ENCODE data around the gene TNIP1. TPM values are rescaled to one million over a fixed set of nuclear protein-coding genes. Genes with fewer than 3 reads are reported as not detected.

TNIP1 gene
- total RNA-seq, 5 donors from 2014 or later (not counting 1 experiment from before 2014, with no cell fraction given) = 118 to 211 (median 170) TPM

DNA sequence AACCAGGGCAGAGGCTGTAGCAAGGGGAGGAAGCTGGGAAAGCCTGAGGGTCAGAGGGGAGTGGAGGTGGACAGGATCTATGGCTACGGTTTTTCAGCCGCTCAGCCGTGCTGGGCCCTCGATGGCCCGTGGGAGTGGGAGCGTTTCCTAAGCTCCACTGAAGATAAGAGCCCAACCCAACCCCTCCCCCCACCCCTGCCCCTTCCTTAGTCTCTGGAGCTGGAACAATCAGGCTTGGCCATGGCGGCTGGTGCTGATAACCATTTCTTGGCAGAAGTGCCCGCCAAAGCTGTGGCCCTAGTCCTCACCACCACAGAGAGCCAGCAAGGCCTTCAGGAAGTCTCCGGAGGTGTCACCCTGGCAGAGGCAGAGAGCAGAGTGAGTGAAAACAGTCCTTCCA, 20.3 kb upstream of the TNIP1 start:
- Mint-ChIP-seq H3K27ac (peak overlapping the region in 1 of 2 donors; percentile 91), H3K36me3 (peaks cover 41% of the 10 kb centered on the region), H3K4me1 (peaks cover 33 to 52% (median 45%) of the 10 kb centered on the region in 3 donors), H3K9me3 (no peaks in the 10 kb centered on the region), H3K4me3 (no peak overlapping the region), H3K27me3 (no peaks in the 10 kb centered on the region)
- H3K9me3 ChIP-seq = no peaks in the 10 kb centered on the region
- H3K27ac ChIP-seq (ENCODE audit: low read length) = no peak overlapping the region
- no peak overlapping the region for H3K4me3 ChIP-seq (ENCODE audit: control insufficient read depth in 1 of 2, extremely low read depth in 1 of 2, low read length in 1 of 2)
- CTCF ChIA-PET = interaction anchor here (0.6 kb wide), 3 partner anchors 52 to 1728 kb away, joined by 3 to 5 read pairs (median 4); no protein-coding TSS in a partner anchor
- H3K4me1 ChIP-seq (ENCODE audit: control insufficient read depth in 1 of 2, extremely low read depth in 1 of 2, insufficient read depth in 2 of 2, low read length in 2 of 2) = peaks cover 0 to 40% of the 10 kb centered on the region in 2 experiments
- H3K27me3 ChIP-seq (replicated peaks in 1 of 2; ENCODE audit: control insufficient read depth in 2 of 2, extremely low read depth in 1 of 2, insufficient read depth in 2 of 2, low read length in 1 of 2) = no peaks in the 10 kb centered on the region
- H3K36me3 ChIP-seq (ENCODE audit: control insufficient read depth in 2 of 2, extremely low read depth in 1 of 2, insufficient read depth in 1 of 2, low read length in 1 of 2) = peaks cover 24 to 74% of the 10 kb centered on the region in 2 donors
- POLR2A ChIA-PET = interaction anchor here in 1 of 2 donors (0.6 kb wide), 1 partner anchor 70 kb away, joined by 5 read pairs; no protein-coding TSS in a partner anchor
- WGBS (ENCODE audit: insufficient coverage) = 100% methylated on average over 3 of the region's 9 CpGs
- no peak for DNase-seq
- no peak for ATAC-seq (replicated peaks in 1 of 4)

DNA sequence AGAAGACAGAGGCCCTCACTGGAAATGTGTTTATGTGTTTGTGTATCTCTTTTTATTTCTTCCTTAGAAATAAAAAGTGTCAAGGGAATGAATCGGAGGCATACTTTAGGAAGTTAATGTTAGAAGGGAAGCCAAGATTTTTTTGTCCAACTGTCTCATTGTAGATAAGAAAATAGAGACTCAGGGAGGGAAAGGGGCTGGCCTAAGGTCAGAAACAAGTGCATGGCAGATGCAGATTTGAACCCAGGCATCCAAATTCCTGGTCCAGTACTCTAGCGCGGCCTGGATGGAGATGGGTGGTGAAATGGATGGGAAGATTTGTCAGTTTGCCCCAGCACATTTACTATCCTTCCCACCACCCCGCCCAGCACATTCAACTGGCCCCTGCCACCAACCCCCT, 19.8 kb upstream of the TNIP1 start:
- ChIA-PET CTCF (no interaction called here), POLR2A (interaction anchor here in 1 of 2 donors (0.6 kb wide), 1 partner anchor 70 kb away, joined by 5 read pairs; no protein-coding TSS in a partner anchor)
- peaks cover 0 to 44% of the 10 kb centered on the region in 2 experiments for H3K4me1 ChIP-seq (ENCODE audit: control insufficient read depth in 1 of 2, extremely low read depth in 1 of 2, insufficient read depth in 2 of 2, low read length in 2 of 2)
- Mint-ChIP-seq H3K4me1 (peaks cover 38 to 56% (median 50%) of the 10 kb centered on the region in 3 donors), H3K4me3 (no peak overlapping the region), H3K9me3 (no peaks in the 10 kb centered on the region), H3K36me3 (peaks cover 38% of the 10 kb centered on the region), H3K27me3 (no peaks in the 10 kb centered on the region), H3K27ac (peak overlapping the region; percentile 84 to 91)
- H3K9me3 ChIP-seq = no peaks in the 10 kb centered on the region
- ATAC-seq (replicated peaks in 1 of 4) (no peak), DNase-seq (no peak)
- H3K27me3 ChIP-seq (replicated peaks in 1 of 2; ENCODE audit: control insufficient read depth in 2 of 2, extremely low read depth in 1 of 2, insufficient read depth in 2 of 2, low read length in 1 of 2) = no peaks in the 10 kb centered on the region
- no peak overlapping the region for H3K27ac ChIP-seq (ENCODE audit: low read length)
- peaks cover 20 to 69% of the 10 kb centered on the region in 2 donors for H3K36me3 ChIP-seq (ENCODE audit: control insufficient read depth in 2 of 2, extremely low read depth in 1 of 2, insufficient read depth in 1 of 2, low read length in 1 of 2)
- WGBS (ENCODE audit: insufficient coverage) = 100% methylated on average over 1 of the region's 4 CpGs
- no peak overlapping the region for H3K4me3 ChIP-seq (ENCODE audit: control insufficient read depth in 1 of 2, extremely low read depth in 1 of 2, low read length in 1 of 2)

DNA sequence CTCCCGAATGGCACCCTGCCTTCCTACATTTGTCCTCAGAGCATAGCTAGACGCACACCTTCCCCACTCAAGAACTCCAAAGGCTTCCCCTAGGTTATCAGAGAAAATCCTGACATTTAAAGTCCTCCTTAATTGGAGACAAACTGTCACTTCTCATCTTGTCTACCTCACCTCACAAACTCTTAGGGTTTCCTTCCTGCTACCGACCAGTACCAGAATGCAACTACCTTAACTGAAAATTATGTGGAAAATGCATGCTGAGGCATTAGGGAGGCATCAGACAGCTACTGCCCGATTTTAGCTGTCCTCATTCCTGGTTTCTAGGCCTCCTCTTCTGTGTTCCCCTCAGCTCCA, 17.9 kb upstream of the TNIP1 start:
- Histone ChIP-seq H3K4me1 (ENCODE audit: control insufficient read depth in 1 of 2, extremely low read depth in 1 of 2, insufficient read depth in 2 of 2, low read length in 2 of 2) (peaks cover 9 to 63% of the 10 kb centered on the region in 2 experiments), H3K27me3 (replicated peaks in 1 of 2; ENCODE audit: control insufficient read depth in 2 of 2, extremely low read depth in 1 of 2, insufficient read depth in 2 of 2, low read length in 1 of 2) (no peaks in the 10 kb centered on the region)

DNA sequence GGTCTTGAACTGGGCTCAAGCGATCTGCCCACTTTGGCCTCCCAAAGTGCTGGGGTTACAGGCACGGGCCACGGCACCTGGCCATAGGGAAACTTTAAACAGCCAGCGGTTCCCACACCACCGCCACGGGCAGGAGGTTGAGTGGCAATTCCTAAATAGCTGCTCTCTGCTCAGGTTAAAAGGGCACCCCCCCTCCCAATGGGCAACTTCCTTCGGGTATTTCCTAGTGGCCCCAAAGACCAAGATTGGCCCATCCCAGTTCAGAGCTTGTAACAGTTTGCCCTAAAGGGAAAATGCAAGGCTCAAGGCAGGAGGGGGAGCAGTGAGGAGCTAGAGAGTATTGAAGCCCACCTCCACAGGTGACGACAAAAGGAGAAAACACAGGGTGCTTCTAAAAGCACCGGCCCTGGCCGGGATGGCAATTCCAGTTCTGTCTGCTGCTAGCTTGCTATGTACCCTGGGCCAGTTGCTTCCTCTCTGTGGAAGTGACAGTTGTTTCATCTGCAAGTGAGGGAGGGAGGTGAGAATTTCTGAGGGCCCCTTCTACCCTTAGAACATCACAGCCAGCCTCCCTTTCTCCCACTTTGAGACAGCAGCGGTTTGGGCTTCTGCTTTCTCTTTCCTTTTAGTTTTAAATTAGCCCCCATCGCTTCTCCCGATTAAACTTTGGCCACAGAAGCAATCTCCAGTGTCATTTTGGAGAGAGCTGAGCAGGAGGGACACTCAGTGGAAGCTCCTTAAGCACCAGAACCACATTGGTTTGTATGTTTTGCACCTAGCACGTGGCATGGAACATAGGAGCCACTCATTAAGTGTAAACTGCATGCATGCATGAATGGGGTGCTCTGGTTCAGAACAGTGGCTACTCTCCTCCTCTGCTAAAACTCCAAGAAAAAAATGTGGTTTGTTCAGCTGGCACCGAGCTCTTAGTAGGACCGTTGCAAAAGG, 17.3 kb upstream of the TNIP1 start:
- no peaks in the 10 kb centered on the region for H3K9me3 Mint-ChIP-seq
- peak overlapping the region in 2 of 3 donors; percentile 2 to 36 for H3K4me3 Mint-ChIP-seq
- H3K4me1 Mint-ChIP-seq = peaks cover 63 to 81% (median 76%) of the 10 kb centered on the region in 3 donors
- ChIA-PET CTCF (interaction anchor here (0.7 to 2.6 kb wide), 5 partner anchors 17 to 46 kb away, joined by 4 to 9 read pairs (median 5); no protein-coding TSS in a partner anchor), POLR2A (interaction anchor here in 1 of 2 donors (0.6 to 0.9 kb wide), 3 partner anchors 17 to 393 kb away, joined by 3 to 4 read pairs (median 3); partner anchors contain the start of gene TNIP1)
- peaks cover 20% of the 10 kb centered on the region for H3K36me3 Mint-ChIP-seq
- H3K27me3 ChIP-seq (replicated peaks in 1 of 2; ENCODE audit: control insufficient read depth in 2 of 2, extremely low read depth in 1 of 2, insufficient read depth in 2 of 2, low read length in 1 of 2) = no peaks in the 10 kb centered on the region
- no peak overlapping the region for H3K4me3 ChIP-seq (ENCODE audit: control insufficient read depth in 1 of 2, extremely low read depth in 1 of 2, low read length in 1 of 2)
- peaks cover 13 to 69% of the 10 kb centered on the region in 2 experiments for H3K4me1 ChIP-seq (ENCODE audit: control insufficient read depth in 1 of 2, extremely low read depth in 1 of 2, insufficient read depth in 2 of 2, low read length in 2 of 2)
- H3K27ac Mint-ChIP-seq = peak overlapping the region; percentile 84 to 91
- peak in 3 of 4 experiments; percentile 31 to 67 (median 53) for ATAC-seq (replicated peaks in 1 of 4)
- 50% methylated on average over 7 of the region's 16 CpGs for WGBS (ENCODE audit: insufficient coverage)
- peaks cover 19 to 43% of the 10 kb centered on the region in 2 donors for H3K36me3 ChIP-seq (ENCODE audit: control insufficient read depth in 2 of 2, extremely low read depth in 1 of 2, insufficient read depth in 1 of 2, low read length in 1 of 2)
- peak overlapping the region; percentile 76 for H3K27ac ChIP-seq (ENCODE audit: low read length)
- DNase-seq = peak in 17 of 35 experiments; percentile 6 to 70 (median 38)
- H3K27me3 Mint-ChIP-seq = no peaks in the 10 kb centered on the region
- H3K9me3 ChIP-seq = no peaks in the 10 kb centered on the region

More for the DNA sequence above, 17.9 kb upstream of the TNIP1 start:
- Mint-ChIP-seq H3K4me3 (peak overlapping the region in 1 of 3 donors; percentile 36), H3K4me1 (peaks cover 56 to 75% (median 69%) of the 10 kb centered on the region in 3 donors), H3K27ac (peak overlapping the region; percentile 84 to 91), H3K36me3 (peaks cover 25% of the 10 kb centered on the region), H3K27me3 (no peaks in the 10 kb centered on the region), H3K9me3 (no peaks in the 10 kb centered on the region)
- H3K27ac ChIP-seq (ENCODE audit: low read length) = peak overlapping the region; percentile 76
- DNase-seq = no peak
- no peak overlapping the region for H3K4me3 ChIP-seq (ENCODE audit: control insufficient read depth in 1 of 2, extremely low read depth in 1 of 2, low read length in 1 of 2)
- CTCF ChIA-PET = interaction anchor here (1.4 to 2.6 kb wide), 4 partner anchors 17 to 47 kb away, joined by 5 to 9 read pairs (median 6); no protein-coding TSS in a partner anchor
- POLR2A ChIA-PET = interaction anchor here in 1 of 2 donors (0.6 kb wide), 1 partner anchor 394 kb away, joined by 4 read pairs; no protein-coding TSS in a partner anchor
- H3K36me3 ChIP-seq (ENCODE audit: control insufficient read depth in 2 of 2, extremely low read depth in 1 of 2, insufficient read depth in 1 of 2, low read length in 1 of 2) = peaks cover 19 to 49% of the 10 kb centered on the region in 2 donors
- ATAC-seq (replicated peaks in 1 of 4) = no peak
- no peaks in the 10 kb centered on the region for H3K9me3 ChIP-seq
- 48% methylated on average over 3 of the region's 4 CpGs for WGBS (ENCODE audit: insufficient coverage)

DNA sequence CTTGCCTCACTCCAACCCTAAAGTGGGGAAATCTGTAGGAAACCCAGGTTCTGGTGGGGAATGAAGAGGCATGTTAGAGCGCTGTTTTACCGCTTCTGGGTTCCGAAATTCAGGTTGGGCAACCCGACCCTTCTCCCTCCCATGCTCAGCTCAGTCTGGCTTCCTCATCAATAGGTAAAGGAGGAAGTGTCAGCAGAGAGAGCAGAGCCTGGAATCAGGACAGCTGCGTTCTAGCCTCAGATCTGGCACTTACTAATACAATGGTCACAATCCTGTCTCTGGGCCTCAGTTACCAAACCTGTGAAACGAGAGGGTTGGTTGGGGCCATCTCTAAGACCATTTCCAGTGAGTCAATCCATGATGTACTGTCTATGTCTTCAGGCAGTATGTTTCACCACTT, 16.2 kb upstream of the TNIP1 start:
- DNase-seq (no peak), ATAC-seq (replicated peaks in 1 of 4) (no peak)
- peaks cover 69 to 85% (median 83%) of the 10 kb centered on the region in 3 donors for H3K4me1 Mint-ChIP-seq
- peaks cover 17% of the 10 kb centered on the region for H3K36me3 Mint-ChIP-seq
- no peak overlapping the region for H3K4me3 ChIP-seq (ENCODE audit: control insufficient read depth in 1 of 2, extremely low read depth in 1 of 2, low read length in 1 of 2)
- peak overlapping the region; percentile 84 to 91 for H3K27ac Mint-ChIP-seq
- H3K36me3 ChIP-seq (ENCODE audit: control insufficient read depth in 2 of 2, extremely low read depth in 1 of 2, insufficient read depth in 1 of 2, low read length in 1 of 2) = peaks cover 19 to 33% of the 10 kb centered on the region in 2 donors
- ChIA-PET CTCF (interaction anchor here (1.0 to 1.1 kb wide), 2 partner anchors 19 kb away, joined by 3 to 4 read pairs; no protein-coding TSS in a partner anchor), POLR2A (no interaction called here)
- no peak overlapping the region for H3K4me3 Mint-ChIP-seq
- no peaks in the 10 kb centered on the region for H3K9me3 Mint-ChIP-seq
- H3K4me1 ChIP-seq (ENCODE audit: control insufficient read depth in 1 of 2, extremely low read depth in 1 of 2, insufficient read depth in 2 of 2, low read length in 2 of 2) = peaks cover 13 to 75% of the 10 kb centered on the region in 2 experiments
- peak overlapping the region; percentile 76 for H3K27ac ChIP-seq (ENCODE audit: low read length)
- no peaks in the 10 kb centered on the region for H3K27me3 ChIP-seq (replicated peaks in 1 of 2; ENCODE audit: control insufficient read depth in 2 of 2, extremely low read depth in 1 of 2, insufficient read depth in 2 of 2, low read length in 1 of 2)
- WGBS (ENCODE audit: insufficient coverage) = no CpG with 5 or more reads among the region's 6 CpGs
- H3K9me3 ChIP-seq = no peaks in the 10 kb centered on the region
- H3K27me3 Mint-ChIP-seq = no peaks in the 10 kb centered on the region

DNA sequence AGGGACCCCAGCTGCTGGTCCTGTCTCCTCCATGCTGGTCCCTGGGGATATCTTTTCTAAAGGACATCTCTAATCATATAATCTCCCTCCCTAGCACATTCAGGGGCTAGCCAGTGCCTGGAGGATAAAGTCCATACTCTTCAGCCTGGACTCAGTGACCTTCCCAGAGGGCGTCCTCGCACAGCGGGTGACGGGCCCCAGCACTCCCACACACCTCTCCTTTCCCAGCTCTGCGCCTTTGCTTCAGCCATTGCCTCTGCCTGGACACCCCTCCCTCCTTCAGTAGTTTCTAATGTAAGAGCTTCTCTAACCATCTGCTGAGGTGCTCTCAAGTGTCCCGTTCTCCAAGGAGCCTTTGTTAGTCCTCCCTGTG, 15.2 kb upstream of the TNIP1 start:
- CTCF ChIA-PET = interaction anchor here (0.6 to 1.1 kb wide), 3 partner anchors 20 to 54 kb away, joined by 3 to 4 read pairs (median 4); no protein-coding TSS in a partner anchor
- no peaks in the 10 kb centered on the region for H3K9me3 ChIP-seq
- H3K27ac ChIP-seq (ENCODE audit: low read length) = no peak overlapping the region
- H3K27me3 Mint-ChIP-seq = no peaks in the 10 kb centered on the region
- DNase-seq (no peak), ATAC-seq (replicated peaks in 1 of 4) (no peak)
- peaks cover 10% of the 10 kb centered on the region for H3K36me3 Mint-ChIP-seq
- H3K36me3 ChIP-seq (ENCODE audit: control insufficient read depth in 2 of 2, extremely low read depth in 1 of 2, insufficient read depth in 1 of 2, low read length in 1 of 2) = peaks cover 10 to 22% of the 10 kb centered on the region in 2 donors
- H3K4me1 ChIP-seq (ENCODE audit: control insufficient read depth in 1 of 2, extremely low read depth in 1 of 2, insufficient read depth in 2 of 2, low read length in 2 of 2) = peaks cover 13 to 75% of the 10 kb centered on the region in 2 experiments
- WGBS (ENCODE audit: insufficient coverage) = 98% methylated on average over 6 of the region's 6 CpGs
- H3K27ac Mint-ChIP-seq = peak overlapping the region; percentile 79 to 91
- no peaks in the 10 kb centered on the region for H3K27me3 ChIP-seq (replicated peaks in 1 of 2; ENCODE audit: control insufficient read depth in 2 of 2, extremely low read depth in 1 of 2, insufficient read depth in 2 of 2, low read length in 1 of 2)
- H3K4me1 Mint-ChIP-seq = peaks cover 69 to 88% (median 85%) of the 10 kb centered on the region in 3 donors
- no peak overlapping the region for H3K4me3 Mint-ChIP-seq
- H3K4me3 ChIP-seq (ENCODE audit: control insufficient read depth in 1 of 2, extremely low read depth in 1 of 2, low read length in 1 of 2) = no peak overlapping the region
- H3K9me3 Mint-ChIP-seq = no peaks in the 10 kb centered on the region
- POLR2A ChIA-PET = no interaction called here
